PFSK-1 (cell line): Measurements from ENCODE around the gene PDE8A.

Source experiments
- FOXP2 ChIP-seq: optimal IDR thresholded peaks from 2 replicates; pipeline ENCODE3; 2011; ENCODE audit warnings: borderline replicate concordance, control low read depth, inconsistent platforms; ENCODE audit not compliant: insufficient read depth; ENCODE audit errors: extremely low read length, extremely low read depth
- POLR2AphosphoS5 ChIP-seq: IDR thresholded peaks from 2 replicates; pipeline ENCODE4 v1.6.1; 2012; ENCODE audit warnings: low read depth, mild to moderate bottlenecking, control low read depth, low read length, moderate library complexity
- SIN3A ChIP-seq: IDR thresholded peaks from 2 replicates; pipeline ENCODE4 v1.6.1; 2012; ENCODE audit warnings: mild to moderate bottlenecking, low read length, moderate library complexity, borderline replicate concordance; ENCODE audit not compliant: insufficient read depth
- TAF1 ChIP-seq: IDR thresholded peaks from 2 replicates; pipeline ENCODE4 v1.6.1; 2012; ENCODE audit warnings: low read length, control low read depth, borderline replicate concordance; ENCODE audit not compliant: insufficient read depth
- TF ChIP-seq, protein P1 (sequence below), 2 experiments: IDR thresholded peaks; 2 replicates each; pipeline versions ENCODE4 v1.6.1 to v1.8.0; 2011 to 2012; ENCODE audit warnings: low read depth in 2 of 2, low read length in 2 of 2, control low read depth in 1 of 2, inconsistent platforms in 1 of 2, mild to moderate bottlenecking in 1 of 2, moderate library complexity in 1 of 2; ENCODE audit not compliant: insufficient read depth in 1 of 2

Gene PDE8A

DNA sequence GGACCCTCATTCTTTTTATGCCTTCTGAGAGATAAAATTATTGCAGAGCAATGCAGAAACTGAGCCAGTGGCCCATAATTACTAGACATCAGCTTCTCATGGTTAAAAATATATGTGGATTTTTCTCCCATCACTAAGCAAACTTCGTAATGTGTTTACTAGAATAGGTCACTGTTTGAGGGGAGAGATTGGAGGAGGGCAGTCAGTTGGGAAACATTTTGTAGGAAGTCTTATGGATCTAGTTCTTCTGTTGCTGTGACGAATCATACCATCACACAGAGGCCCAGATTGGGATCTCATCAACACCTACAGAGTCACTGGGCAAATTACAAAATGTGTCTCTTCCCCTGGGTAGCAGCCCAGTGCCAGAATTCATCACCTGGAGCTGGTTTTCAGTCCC lies 81.4 kb downstream of the PDE8A start:
- TF ChIP-seq, protein P1, sequence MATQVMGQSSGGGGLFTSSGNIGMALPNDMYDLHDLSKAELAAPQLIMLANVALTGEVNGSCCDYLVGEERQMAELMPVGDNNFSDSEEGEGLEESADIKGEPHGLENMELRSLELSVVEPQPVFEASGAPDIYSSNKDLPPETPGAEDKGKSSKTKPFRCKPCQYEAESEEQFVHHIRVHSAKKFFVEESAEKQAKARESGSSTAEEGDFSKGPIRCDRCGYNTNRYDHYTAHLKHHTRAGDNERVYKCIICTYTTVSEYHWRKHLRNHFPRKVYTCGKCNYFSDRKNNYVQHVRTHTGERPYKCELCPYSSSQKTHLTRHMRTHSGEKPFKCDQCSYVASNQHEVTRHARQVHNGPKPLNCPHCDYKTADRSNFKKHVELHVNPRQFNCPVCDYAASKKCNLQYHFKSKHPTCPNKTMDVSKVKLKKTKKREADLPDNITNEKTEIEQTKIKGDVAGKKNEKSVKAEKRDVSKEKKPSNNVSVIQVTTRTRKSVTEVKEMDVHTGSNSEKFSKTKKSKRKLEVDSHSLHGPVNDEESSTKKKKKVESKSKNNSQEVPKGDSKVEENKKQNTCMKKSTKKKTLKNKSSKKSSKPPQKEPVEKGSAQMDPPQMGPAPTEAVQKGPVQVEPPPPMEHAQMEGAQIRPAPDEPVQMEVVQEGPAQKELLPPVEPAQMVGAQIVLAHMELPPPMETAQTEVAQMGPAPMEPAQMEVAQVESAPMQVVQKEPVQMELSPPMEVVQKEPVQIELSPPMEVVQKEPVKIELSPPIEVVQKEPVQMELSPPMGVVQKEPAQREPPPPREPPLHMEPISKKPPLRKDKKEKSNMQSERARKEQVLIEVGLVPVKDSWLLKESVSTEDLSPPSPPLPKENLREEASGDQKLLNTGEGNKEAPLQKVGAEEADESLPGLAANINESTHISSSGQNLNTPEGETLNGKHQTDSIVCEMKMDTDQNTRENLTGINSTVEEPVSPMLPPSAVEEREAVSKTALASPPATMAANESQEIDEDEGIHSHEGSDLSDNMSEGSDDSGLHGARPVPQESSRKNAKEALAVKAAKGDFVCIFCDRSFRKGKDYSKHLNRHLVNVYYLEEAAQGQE (IDR thresholded peaks at IDR 0.05; ENCODE audit: insufficient read depth in 1 of 2, low read depth in 2 of 2, low read length in 2 of 2), result no peak
- no peak for TF ChIP-seq SIN3A
- TF ChIP-seq POLR2AphosphoS5, result no peak
- TF ChIP-seq TAF1, result no peak
- no peak for TF ChIP-seq FOXP2

DNA sequence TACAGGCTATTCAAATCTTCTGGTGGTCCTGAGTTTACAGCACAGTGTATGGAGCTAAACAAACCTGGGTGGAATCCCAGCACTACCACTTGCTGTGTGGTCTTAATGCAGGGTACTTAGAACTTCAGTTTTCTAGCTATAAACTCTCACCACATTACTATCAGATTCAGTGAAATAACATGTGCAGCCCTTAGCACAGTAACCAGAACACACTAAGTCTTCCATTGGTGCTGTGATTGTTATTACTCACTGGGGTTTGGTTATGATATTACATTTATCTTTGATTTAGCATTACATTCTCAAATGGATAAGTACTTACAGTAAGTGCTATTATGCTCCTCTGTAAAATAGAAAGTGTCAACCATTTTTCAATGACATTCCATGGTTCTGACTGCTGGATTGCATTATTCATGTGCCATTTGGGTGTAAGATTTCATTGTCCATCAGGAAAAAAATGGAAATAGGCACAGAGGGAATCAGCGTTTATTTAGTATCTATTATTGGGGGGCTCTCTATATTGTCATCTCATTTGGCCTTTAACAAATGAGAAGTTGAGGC lies 81.9 kb downstream of the PDE8A start:
- TF ChIP-seq FOXP2, result no peak

DNA sequence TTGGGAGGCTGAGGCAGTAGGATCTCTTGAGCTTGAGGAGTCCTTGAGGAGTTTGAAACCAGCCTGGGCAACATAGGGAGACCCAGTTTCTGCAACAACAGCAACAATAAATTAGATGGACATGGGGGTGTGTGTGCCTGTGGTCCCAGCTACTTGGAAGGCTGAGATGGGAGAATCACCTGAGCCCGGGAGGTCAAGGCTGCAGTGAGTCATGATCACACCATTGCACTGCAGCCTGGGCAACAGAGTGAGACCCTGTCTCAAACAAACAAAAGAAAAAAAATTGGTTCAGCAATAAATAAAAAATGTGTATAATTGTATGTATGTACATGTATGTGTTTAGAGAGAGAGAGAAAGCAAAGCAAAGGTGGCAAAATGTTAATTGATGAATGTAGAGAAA lies 83.1 kb downstream of the PDE8A start:
- TF ChIP-seq POLR2AphosphoS5 (no peak), SIN3A (no peak)

DNA sequence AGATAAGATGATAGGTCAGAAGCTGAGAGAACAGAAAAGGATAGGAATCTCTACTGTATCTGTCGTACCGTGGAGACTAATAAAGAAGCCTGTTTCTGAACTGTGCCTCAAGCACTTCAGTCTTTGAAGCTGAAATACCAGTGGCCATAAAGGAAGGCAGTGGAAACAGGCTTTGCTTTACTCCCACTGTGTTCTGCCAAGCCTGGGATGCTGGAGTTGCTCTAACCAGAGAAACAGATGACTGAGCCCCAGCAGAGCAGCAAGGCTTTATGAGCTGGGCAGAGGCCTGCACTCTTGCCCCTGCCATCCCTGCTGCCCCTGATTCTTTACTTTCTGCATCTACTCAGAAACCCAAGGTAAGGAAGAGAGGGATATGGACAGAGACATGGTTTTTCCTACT lies 89.4 kb downstream of the PDE8A start:
- TF ChIP-seq POLR2AphosphoS5, result no peak
- TF ChIP-seq FOXP2, result no peak
- TF ChIP-seq, protein P1 (IDR thresholded peaks at IDR 0.05; ENCODE audit: insufficient read depth in 1 of 2, low read depth in 2 of 2, low read length in 2 of 2), result no peak
- TF ChIP-seq SIN3A, result no peak
- TF ChIP-seq TAF1, result no peak

DNA sequence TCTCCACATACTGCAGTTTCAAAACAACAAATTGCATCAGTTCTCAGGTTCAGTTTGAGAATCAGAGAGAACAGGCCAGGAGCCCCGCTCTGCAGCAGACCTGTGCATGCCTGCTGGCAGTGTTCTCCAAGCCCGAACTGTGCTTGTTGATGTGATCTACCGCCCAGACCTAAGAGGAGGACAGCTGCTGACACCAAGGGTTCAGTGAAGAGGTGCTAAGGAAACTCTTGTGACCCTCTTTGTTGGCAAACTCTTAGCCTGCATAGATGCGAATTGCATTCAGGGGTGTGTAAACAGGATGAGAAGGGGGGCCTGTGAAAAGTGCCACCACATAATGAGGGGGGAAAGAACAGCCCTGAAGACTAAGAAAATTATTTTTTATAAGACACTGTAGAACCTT lies 89.8 kb downstream of the PDE8A start:
- TF ChIP-seq TAF1, result no peak
- TF ChIP-seq, protein P1 (IDR thresholded peaks at IDR 0.05; ENCODE audit: insufficient read depth in 1 of 2, low read depth in 2 of 2, low read length in 2 of 2), result no peak
- TF ChIP-seq POLR2AphosphoS5, result no peak

DNA sequence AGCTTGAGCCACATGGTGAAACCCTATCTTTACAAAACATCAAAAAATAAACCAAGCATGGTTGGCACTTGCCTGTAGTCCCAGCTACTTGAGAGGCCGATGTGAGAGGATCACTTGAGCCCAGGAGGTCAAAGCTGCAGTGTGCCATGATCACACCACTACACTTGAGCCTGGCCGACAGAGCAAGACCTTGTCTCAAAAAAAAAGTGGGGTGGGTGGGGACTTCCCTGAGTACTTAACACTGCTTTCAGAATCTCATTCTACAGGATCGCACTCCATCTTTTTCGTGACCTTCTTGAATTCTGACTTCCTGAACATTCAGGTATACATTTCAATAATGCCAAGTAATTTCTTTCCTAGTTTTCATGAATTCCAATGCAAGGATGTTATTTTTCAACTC lies 91.3 kb downstream of the PDE8A start:
- TF ChIP-seq POLR2AphosphoS5, result no peak
- TF ChIP-seq, protein P1 (IDR thresholded peaks at IDR 0.05; ENCODE audit: insufficient read depth in 1 of 2, low read depth in 2 of 2, low read length in 2 of 2), result no peak
- TF ChIP-seq SIN3A, result no peak
- TF ChIP-seq TAF1, result no peak
